K562 (cell line): ENCODE measurements around the gene RNPEP. TPM values are rescaled to one million over a fixed set of nuclear protein-coding genes. Genes with fewer than 3 reads are reported as not detected.

Source experiments
- C11orf30 ChIP-seq: fragments of 450-650 bp; IDR thresholded peaks from 2 replicates; pipeline ENCODE4 v1.6.1; 2016; ENCODE audit warnings: low read depth, mild to moderate bottlenecking
- EGR1 ChIP-seq: fragments of 450-650 bp; conservative IDR thresholded peaks from 2 replicates; pipeline ENCODE4 v1.6.1; 2017; ENCODE audit warnings: mild to moderate bottlenecking
- RBM14 ChIP-seq: fragments of 200-400 bp; formaldehyde crosslinking; IDR thresholded peaks from 2 replicates; pipeline ENCODE4 v1.6.1; 2018; ENCODE audit warnings: low read depth, mild to moderate bottlenecking, low read length, moderate library complexity, borderline replicate concordance; ENCODE audit not compliant: insufficient read depth
- SAFB ChIP-seq: fragments of 200-400 bp; formaldehyde crosslinking; IDR thresholded peaks from 2 replicates; pipeline ENCODE4 v1.6.1; 2017; ENCODE audit warnings: low read depth, low read length, borderline replicate concordance
- STAT6 ChIP-seq: sonication (generic); formaldehyde crosslinking; IDR thresholded peaks from 2 replicates; pipeline ENCODE4 v1.8.1; 2023; ENCODE audit warnings: mild to moderate bottlenecking, missing genetic modification reagents
- TRIM28 ChIP-seq: fragments of 450-650 bp; IDR thresholded peaks from 2 replicates; pipeline ENCODE4 v1.6.1; 2017
- ZBTB17 ChIP-seq: fragments of 450-650 bp; formaldehyde crosslinking; IDR thresholded peaks from 2 replicates; pipeline ENCODE4 v1.4.0; 2020; ENCODE audit warnings: mild to moderate bottlenecking
- ZC3H11A ChIP-seq: IDR thresholded peaks from 2 replicates; pipeline ENCODE4 v1.6.1; 2012; ENCODE audit warnings: low read depth, low read length, improper control_type of control experiment
- ZNF121 ChIP-seq: sonication (generic); formaldehyde crosslinking; conservative IDR thresholded peaks from 2 replicates; pipeline ENCODE4 v1.8.0; 2022; ENCODE audit warnings: missing genetic modification reagents
- ZNF407 ChIP-seq: fragments of 450-650 bp; IDR thresholded peaks from 2 replicates; pipeline ENCODE4 v1.6.1; 2016; ENCODE audit warnings: low read depth
- ZNF764 ChIP-seq: fragments of 250-450 bp; sonication (Bioruptor Pico); IDR thresholded peaks from 2 replicates; pipeline ENCODE4 v1.4.0; 2020; ENCODE audit warnings: low read depth, mild to moderate bottlenecking, moderate library complexity
- polyA plus RNA-seq, 8 experiments: library from polyadenylated mRNA; depleted of rRNA in 4 of 8; stranded (reverse) in 5 of 8; unstranded in 3 of 8; fragments of >200 nt; fragmentation: Nextera tagmentation in 2 of 8; fragmentation: Illumina TruSeq in 1 of 8; extraction: Ambion mirVana in 2 of 8; extraction: Trizol in 1 of 8; gene quantifications; 2 replicates each; pipeline versions ENCODE4 v1.2.1 to v1.2.3, GENCODE V29; 2011 to 2014; ENCODE audit warnings: inconsistent platforms in 1 of 8, missing spikeins in 1 of 8
- total RNA-seq, 7 experiments: library from RNA; depleted of rRNA in 6 of 7; stranded (reverse); fragments of >200 nt in 6 of 7; fragmentation: Illumina TruSeq in 2 of 7; extraction: Trizol in 2 of 7; gene quantifications; 2 replicates each; pipeline versions ENCODE4 v1.2.1 to v1.2.3, GENCODE V29; 2011 to 2021; ENCODE audit warnings: low replicate concordance in 1 of 7

The RNPEP gene
- total and polyA plus RNA-seq, 9 of the 15 experiments (the other 6 are each of a cell fraction or from before 2014, with no cell fraction given), result 27.5 to 131 (median 63.4) TPM

- TF ChIP-seq ZNF407 (peak; percentile 73; the same call in 1 of the 2 replicates), STAT6 (CRISPR knock-in tag) (no peak), ZNF764 (no peak), RBM14 (no peak), EGR1 (peak; percentile 99), TRIM28 (peak; percentile 87; the same call in 1 of the 2 replicates), ZNF121 (no peak), SAFB (peak; percentile 97), ZC3H11A (no peak), ZBTB17 (CRISPR knock-in tag) (no peak; the same call in 1 of the 2 replicates), C11orf30 (peak; percentile 98)
Observed at GRCh38 chr1:201955009-201955728, 27.3 kb upstream of the RNPEP start, which contains the start of gene TIMM17A (continued).
